ENCODE measurements around the gene DBF4.
"Not testable (repeated sequence)": the region's sequence is repeated elsewhere in the genome, so short reads cannot be mapped to it uniquely, and the experiment has no call there.

The DBF4 gene

GRCh38 chr7:87882151-87882937 lies 6.1 kb downstream of the DBF4 start:
- no peak for DNase-seq (ENCODE audit: extremely low read depth in 1 of 2, low read depth in 1 of 2)

- no peak for DNase-seq (ENCODE audit: extremely low read depth in 1 of 2, low read depth in 1 of 2)
These were observed 8.7 kb downstream of the DBF4 start for GRCh38 chr7:87885018-87885417.

GRCh38 chr7:87886875-87887274 lies 10.6 kb downstream of the DBF4 start:
- DNase-seq (ENCODE audit: extremely low read depth in 1 of 2, low read depth in 1 of 2), result no peak

GRCh38 chr7:87895363-87895762 lies 19.1 kb downstream of the DBF4 start:
- DNase-seq (ENCODE audit: extremely low read depth in 1 of 2, low read depth in 1 of 2), result no peak

GRCh38 chr7:87899255-87899654 lies 23.0 kb downstream of the DBF4 start:
- no peak for DNase-seq (ENCODE audit: extremely low read depth in 1 of 2, low read depth in 1 of 2)

- DNase-seq (ENCODE audit: extremely low read depth in 1 of 2, low read depth in 1 of 2), result not testable (repeated sequence)
These were observed 31.0 kb downstream of the DBF4 start for GRCh38 chr7:87907136-87907906.

GRCh38 chr7:87908814-87909213 lies 32.5 kb downstream of the DBF4 start:
- DNase-seq (ENCODE audit: extremely low read depth in 1 of 2, low read depth in 1 of 2), result not testable (repeated sequence)

GRCh38 chr7:87912121-87912520 lies 35.8 kb downstream of the DBF4 start:
- no peak for DNase-seq (ENCODE audit: extremely low read depth in 1 of 2, low read depth in 1 of 2)

GRCh38 chr7:87918740-87919139 lies 42.4 kb downstream of the DBF4 start:
- no peak for DNase-seq (ENCODE audit: extremely low read depth in 1 of 2, low read depth in 1 of 2)

- DNase-seq (ENCODE audit: extremely low read depth in 1 of 2, low read depth in 1 of 2), result no peak
These were observed 43.6 kb downstream of the DBF4 start for GRCh38 chr7:87919875-87920274.

- DNase-seq (ENCODE audit: extremely low read depth in 1 of 2, low read depth in 1 of 2), result no peak
These were observed 44.3 kb downstream of the DBF4 start for GRCh38 chr7:87920578-87920977.

- not testable (repeated sequence) for DNase-seq (ENCODE audit: extremely low read depth in 1 of 2, low read depth in 1 of 2)
These were observed 46.6 kb downstream of the DBF4 start for GRCh38 chr7:87922759-87923395.

- peak in 1 of 2 donors; percentile 0 for DNase-seq (ENCODE audit: extremely low read depth in 1 of 2, low read depth in 1 of 2)
These were observed 50.5 kb downstream of the DBF4 start for GRCh38 chr7:87926581-87927461.

- no peak for DNase-seq (ENCODE audit: extremely low read depth in 1 of 2, low read depth in 1 of 2)
These were observed 57.3 kb downstream of the DBF4 start for GRCh38 chr7:87933605-87933952.

GRCh38 chr7:87933953-87934698 lies 57.8 kb downstream of the DBF4 start, which contains the start of gene ADAM22:
Gene ADAM22, plus strand, starts transcription at chr7:87934251. Its CDS starts 215 bp downstream, at chr7:87934466.
- peak; percentile 79 to 89 for DNase-seq (ENCODE audit: extremely low read depth in 1 of 2, low read depth in 1 of 2)

GRCh38 chr7:87934699-87935383 lies 58.5 kb downstream of the DBF4 start:
- DNase-seq (ENCODE audit: extremely low read depth in 1 of 2, low read depth in 1 of 2), result no peak

- DNase-seq (ENCODE audit: extremely low read depth in 1 of 2, low read depth in 1 of 2), result no peak
These were observed 59.1 kb downstream of the DBF4 start for GRCh38 chr7:87935384-87935706.

- no peak for DNase-seq (ENCODE audit: extremely low read depth in 1 of 2, low read depth in 1 of 2)
These were observed 64.8 kb downstream of the DBF4 start for GRCh38 chr7:87941138-87941537.

- no peak for DNase-seq (ENCODE audit: extremely low read depth in 1 of 2, low read depth in 1 of 2)
These were observed 68.3 kb downstream of the DBF4 start for GRCh38 chr7:87944547-87944946.

- DNase-seq (ENCODE audit: extremely low read depth in 1 of 2, low read depth in 1 of 2), result not testable (repeated sequence)
These were observed 69.6 kb downstream of the DBF4 start for GRCh38 chr7:87945926-87946325.

All from stimulated activated CD8-positive, alpha-beta memory T cell treated with anti-CD3 and anti-CD28 coated beads, Interleukin-7, amount 100 ng/mL, for 48 hours (primary cell).